Measurements from ENCODE around the gene URM1. TPM values are rescaled to one million over a fixed set of nuclear protein-coding genes. Genes with fewer than 3 reads are reported as not detected.

Gene URM1
- polyA plus RNA-seq, 2 of the 4 experiments (the other 2 are of a cell fraction): 43.6 to 50.6 TPM

- WGBS (ENCODE audit: missing lambda C conversion rate): 94% methylated on average over 4 of the region's 4 CpGs
- FAIRE-seq: no peak
- Histone ChIP-seq H3K4me2 (no peak overlapping the region), H3K9me3 (no peaks in the 10 kb centered on the region), H3K4me3 (no peak overlapping the region), H3K27ac (no peak overlapping the region), H3K4me1 (0 out of 3 replicates have a peak, but pooled peaks cover 4% of the 10 kb centered on the region)
- POLR2A ChIA-PET: no interaction called here
- TF ChIP-seq ZSCAN20 (CRISPR knock-in tag; IDR thresholded peaks at IDR 0.05) (no peak), HOXB5 (CRISPR knock-in tag; IDR thresholded peaks at IDR 0.05) (no peak), PBX3 (IDR thresholded peaks at IDR 0.05) (no peak), EHMT2 (IDR thresholded peaks at IDR 0.05; ENCODE audit: low read depth) (no peak), NR3C1 (IDR thresholded peaks at IDR 0.05) (no peak), ESRRA (IDR thresholded peaks at IDR 0.05; ENCODE audit: borderline replicate concordance, low read length) (no peak), MAZ (IDR thresholded peaks at IDR 0.05; ENCODE audit: borderline replicate concordance, low read depth, low read length) (no peak), ATOH8 (CRISPR knock-in tag; IDR thresholded peaks at IDR 0.05; ENCODE audit: low read depth) (no peak), RNF2 (IDR thresholded peaks at IDR 0.05; ENCODE audit: borderline replicate concordance, low read depth) (no peak), BCL3 (IDR thresholded peaks at IDR 0.05) (no peak), E2F6 (IDR thresholded peaks at IDR 0.05; ENCODE audit: borderline replicate concordance, low read depth) (no peak), HMGXB4 (CRISPR knock-in tag; IDR thresholded peaks at IDR 0.05; ENCODE audit: borderline replicate concordance) (no peak)
- DNase-seq (ENCODE audit: low read depth in 1 of 2, low spot score in 1 of 2): no peak
- no peak for ATAC-seq
- CTCF ChIA-PET: interaction anchor here (1.0 to 7.2 kb wide), 6 partner anchors 15 to 95 kb away, joined by 3 to 206 read pairs (median 6); no protein-coding TSS in a partner anchor
Measured at GRCh38 chr9:128343855-128344254, 27.3 kb upstream of the URM1 start.

- no peak overlapping the region for H3K4me2 ChIP-seq
- ChIA-PET POLR2A (no interaction called here), CTCF (interaction anchor here (0.7 to 7.2 kb wide), 6 partner anchors 14 to 94 kb away, joined by 3 to 206 read pairs (median 6); no protein-coding TSS in a partner anchor)
- whole genome bisulfite sequencing (ENCODE audit: missing lambda C conversion rate): 98% methylated on average over 28 of the region's 28 CpGs
- no peak overlapping the region for H3K27ac ChIP-seq
- no peak for DNase-seq (ENCODE audit: low read depth in 1 of 2, low spot score in 1 of 2)
- no peaks in the 10 kb centered on the region for H3K9me3 ChIP-seq
- no peak for ATAC-seq
- H3K4me1 ChIP-seq: no peaks in the 10 kb centered on the region
- H3K4me3 ChIP-seq: no peak overlapping the region
- no peak for FAIRE-seq
- TF ChIP-seq POLR2AphosphoS2 (conservative IDR thresholded peaks at IDR 0.05; ENCODE audit: low read length) (no peak), ZSCAN20 (CRISPR knock-in tag; IDR thresholded peaks at IDR 0.05) (no peak)
Measured at GRCh38 chr9:128344931-128345605, 26.1 kb upstream of the URM1 start.

GRCh38 chr9:128349125-128349524, 22.0 kb upstream of the URM1 start:
- Histone ChIP-seq H3K27ac (no peak overlapping the region), H3K4me1 (no peaks in the 10 kb centered on the region), H3K4me2 (no peak overlapping the region), H3K9me3 (no peaks in the 10 kb centered on the region), H3K4me3 (no peak overlapping the region)
- TF ChIP-seq HDAC2 (IDR thresholded peaks at IDR 0.05): no peak
- no peak for TF ChIP-seq KDM5A (IDR thresholded peaks at IDR 0.05)
- TF ChIP-seq MAZ (IDR thresholded peaks at IDR 0.05; ENCODE audit: borderline replicate concordance, low read depth, low read length): no peak
- TF ChIP-seq EHF (CRISPR knock-in tag; IDR thresholded peaks at IDR 0.05): no peak
- TF ChIP-seq RARB (CRISPR knock-in tag; IDR thresholded peaks at IDR 0.05): no peak
- no peak for TF ChIP-seq MAFK (IDR thresholded peaks at IDR 0.05; ENCODE audit: partially characterized antibody)
- TF ChIP-seq JUNB (IDR thresholded peaks at IDR 0.05): no peak
- TF ChIP-seq JUN (IDR thresholded peaks at IDR 0.05): no peak
- FAIRE-seq: no peak
- ATAC-seq: no peak
- ChIA-PET CTCF (interaction anchor here (0.7 to 4.4 kb wide), 4 partner anchors 13 to 53 kb away, joined by 3 to 38 read pairs (median 4); no protein-coding TSS in a partner anchor), POLR2A (no interaction called here)
- no peak for DNase-seq (ENCODE audit: low read depth in 1 of 2, low spot score in 1 of 2)
- WGBS (ENCODE audit: missing lambda C conversion rate): 81% methylated on average over 2 of the region's 2 CpGs

All from A549 (cell line).